DOHH2 (cell line): ENCODE measurements around the gene SUPT3H.

Experiments
- EZH2phosphoT487 ChIP-seq: fragments of 200-600 bp; sonication (generic); IDR thresholded peaks from 2 replicates; pipeline ENCODE4 v1.6.1; 2017; ENCODE audit warnings: borderline replicate concordance, mild to moderate bottlenecking, antibody characterized with exemption, low read length, moderate library complexity, mixed read lengths
- TF ChIP-seq, protein P1 (sequence below): fragments of 200-600 bp; sonication (generic); IDR thresholded peaks from one replicate; pipeline ENCODE4 v1.5.1; 2014; ENCODE audit warnings: antibody characterized with exemption, mild to moderate bottlenecking, low read depth, low read length; ENCODE audit not compliant: poor library complexity, severe bottlenecking

- TF ChIP-seq, protein P1, sequence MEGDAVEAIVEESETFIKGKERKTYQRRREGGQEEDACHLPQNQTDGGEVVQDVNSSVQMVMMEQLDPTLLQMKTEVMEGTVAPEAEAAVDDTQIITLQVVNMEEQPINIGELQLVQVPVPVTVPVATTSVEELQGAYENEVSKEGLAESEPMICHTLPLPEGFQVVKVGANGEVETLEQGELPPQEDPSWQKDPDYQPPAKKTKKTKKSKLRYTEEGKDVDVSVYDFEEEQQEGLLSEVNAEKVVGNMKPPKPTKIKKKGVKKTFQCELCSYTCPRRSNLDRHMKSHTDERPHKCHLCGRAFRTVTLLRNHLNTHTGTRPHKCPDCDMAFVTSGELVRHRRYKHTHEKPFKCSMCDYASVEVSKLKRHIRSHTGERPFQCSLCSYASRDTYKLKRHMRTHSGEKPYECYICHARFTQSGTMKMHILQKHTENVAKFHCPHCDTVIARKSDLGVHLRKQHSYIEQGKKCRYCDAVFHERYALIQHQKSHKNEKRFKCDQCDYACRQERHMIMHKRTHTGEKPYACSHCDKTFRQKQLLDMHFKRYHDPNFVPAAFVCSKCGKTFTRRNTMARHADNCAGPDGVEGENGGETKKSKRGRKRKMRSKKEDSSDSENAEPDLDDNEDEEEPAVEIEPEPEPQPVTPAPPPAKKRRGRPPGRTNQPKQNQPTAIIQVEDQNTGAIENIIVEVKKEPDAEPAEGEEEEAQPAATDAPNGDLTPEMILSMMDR: no peak
- TF ChIP-seq EZH2phosphoT487: no peak
These were observed 462.6 kb downstream of the SUPT3H start for GRCh38 chr6:44915111-44915510.
